GM12872 (cell line): ENCODE measurements around the gene TTC16.

ENCODE experiments used
- TF ChIP-seq, protein P1 (sequence below): IDR thresholded peaks from 3 replicates; pipeline ENCODE4 v1.5.1; 2011; ENCODE audit warnings: low read depth, mild to moderate bottlenecking, low read length, moderate library complexity; ENCODE audit not compliant: insufficient read depth

Gene TTC16, protein sequence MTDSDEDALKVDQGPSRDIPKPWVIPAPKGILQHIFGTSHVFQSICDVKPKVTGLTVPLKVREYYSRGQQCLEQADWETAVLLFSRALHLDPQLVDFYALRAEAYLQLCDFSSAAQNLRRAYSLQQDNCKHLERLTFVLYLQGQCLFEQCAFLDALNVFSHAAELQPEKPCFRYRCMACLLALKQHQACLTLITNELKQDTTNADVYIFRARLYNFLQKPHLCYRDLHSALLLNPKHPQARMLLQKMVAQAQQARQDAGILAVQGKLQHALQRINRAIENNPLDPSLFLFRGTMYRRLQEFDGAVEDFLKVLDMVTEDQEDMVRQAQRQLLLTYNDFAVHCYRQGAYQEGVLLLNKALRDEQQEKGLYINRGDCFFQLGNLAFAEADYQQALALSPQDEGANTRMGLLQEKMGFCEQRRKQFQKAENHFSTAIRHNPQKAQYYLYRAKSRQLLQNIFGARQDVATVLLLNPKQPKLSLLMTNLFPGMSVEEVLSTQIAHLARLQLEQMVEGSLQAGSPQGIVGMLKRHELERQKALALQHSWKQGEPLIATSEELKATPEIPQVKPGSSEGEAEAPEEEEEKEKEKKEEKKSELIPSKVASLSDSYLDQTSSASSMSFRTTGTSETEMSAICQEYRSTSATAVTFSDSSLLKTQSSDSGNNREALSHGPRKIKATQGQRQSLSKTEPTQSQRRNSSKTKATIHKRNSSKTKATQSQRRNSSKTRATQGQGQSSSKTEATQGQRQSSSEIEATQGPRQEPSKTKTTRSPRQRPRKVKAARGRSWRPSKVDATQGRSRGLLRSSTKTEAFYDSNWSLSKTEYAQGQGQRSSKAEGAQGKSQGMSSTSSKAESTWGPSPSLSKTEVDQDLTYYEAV

GRCh38 chr9:127715470-127716337, at the start of gene TTC16, which contains the start of gene PTRH1:
Gene TTC16, plus strand, starts transcription at chr9:127716079. Its CDS starts 67 bp downstream, at chr9:127716146.
Gene PTRH1, minus strand, starts transcription at chr9:127715663. Its CDS starts 24 bp downstream, at chr9:127715639.
- TF ChIP-seq, protein P1, sequence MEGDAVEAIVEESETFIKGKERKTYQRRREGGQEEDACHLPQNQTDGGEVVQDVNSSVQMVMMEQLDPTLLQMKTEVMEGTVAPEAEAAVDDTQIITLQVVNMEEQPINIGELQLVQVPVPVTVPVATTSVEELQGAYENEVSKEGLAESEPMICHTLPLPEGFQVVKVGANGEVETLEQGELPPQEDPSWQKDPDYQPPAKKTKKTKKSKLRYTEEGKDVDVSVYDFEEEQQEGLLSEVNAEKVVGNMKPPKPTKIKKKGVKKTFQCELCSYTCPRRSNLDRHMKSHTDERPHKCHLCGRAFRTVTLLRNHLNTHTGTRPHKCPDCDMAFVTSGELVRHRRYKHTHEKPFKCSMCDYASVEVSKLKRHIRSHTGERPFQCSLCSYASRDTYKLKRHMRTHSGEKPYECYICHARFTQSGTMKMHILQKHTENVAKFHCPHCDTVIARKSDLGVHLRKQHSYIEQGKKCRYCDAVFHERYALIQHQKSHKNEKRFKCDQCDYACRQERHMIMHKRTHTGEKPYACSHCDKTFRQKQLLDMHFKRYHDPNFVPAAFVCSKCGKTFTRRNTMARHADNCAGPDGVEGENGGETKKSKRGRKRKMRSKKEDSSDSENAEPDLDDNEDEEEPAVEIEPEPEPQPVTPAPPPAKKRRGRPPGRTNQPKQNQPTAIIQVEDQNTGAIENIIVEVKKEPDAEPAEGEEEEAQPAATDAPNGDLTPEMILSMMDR: no peak

DNA sequence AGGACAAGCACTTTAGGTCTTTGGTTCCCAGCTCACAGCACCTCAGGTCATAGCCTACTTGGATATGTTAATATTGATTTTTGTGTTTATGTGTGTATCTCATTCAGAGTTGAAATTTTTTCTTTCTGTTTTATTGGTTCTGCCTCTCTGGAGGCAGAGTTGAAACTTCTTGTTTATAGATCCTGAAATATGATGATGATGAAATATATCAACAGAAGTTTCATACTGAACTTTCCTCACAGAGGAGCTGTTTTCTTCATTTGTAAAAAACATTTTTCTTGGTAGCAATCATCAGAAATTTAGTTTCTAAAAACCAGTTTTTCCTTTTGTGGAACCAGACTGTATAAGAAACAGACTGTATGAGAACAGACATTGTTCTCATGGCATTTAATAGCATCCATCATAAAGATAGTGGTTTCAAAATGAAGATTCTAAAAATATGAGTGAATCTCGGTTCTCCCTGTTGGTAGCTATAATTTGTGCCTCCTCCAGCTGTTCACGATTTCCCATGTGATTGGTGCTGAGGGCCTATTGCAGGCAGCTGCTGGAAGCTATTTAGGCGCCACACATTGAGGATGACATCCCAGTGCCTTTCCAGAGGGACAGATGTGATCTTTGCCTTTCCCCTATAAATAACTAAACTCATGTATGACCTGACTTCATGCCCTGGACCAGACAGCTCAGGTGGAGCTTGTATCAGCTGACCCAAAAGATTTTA, 48.6 kb upstream of the TTC16 start:
- TF ChIP-seq, protein P1: no peak

GRCh38 chr9:127667906-127668305, 48.0 kb upstream of the TTC16 start:
- TF ChIP-seq, protein P1: no peak

DNA sequence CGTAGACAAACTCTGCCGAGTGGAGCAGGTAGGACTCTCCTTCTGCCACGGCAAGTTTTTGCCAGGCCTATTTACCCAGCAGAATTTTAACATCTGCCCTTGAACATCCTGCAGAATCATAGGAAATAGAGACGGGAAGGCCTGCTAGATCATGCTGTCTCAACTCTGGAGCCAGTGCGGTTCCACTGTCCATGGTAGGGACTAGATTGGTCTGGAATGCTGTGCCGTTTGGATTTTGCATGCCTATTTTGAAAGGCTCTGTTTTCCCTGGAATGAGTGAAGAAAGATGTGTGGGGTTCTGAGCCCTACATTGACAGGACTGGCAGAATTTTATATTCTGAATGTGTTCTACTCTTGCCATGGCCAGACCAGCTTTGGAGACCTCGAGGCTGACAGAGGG, 42.6 kb upstream of the TTC16 start:
- TF ChIP-seq, protein P1: no peak

DNA sequence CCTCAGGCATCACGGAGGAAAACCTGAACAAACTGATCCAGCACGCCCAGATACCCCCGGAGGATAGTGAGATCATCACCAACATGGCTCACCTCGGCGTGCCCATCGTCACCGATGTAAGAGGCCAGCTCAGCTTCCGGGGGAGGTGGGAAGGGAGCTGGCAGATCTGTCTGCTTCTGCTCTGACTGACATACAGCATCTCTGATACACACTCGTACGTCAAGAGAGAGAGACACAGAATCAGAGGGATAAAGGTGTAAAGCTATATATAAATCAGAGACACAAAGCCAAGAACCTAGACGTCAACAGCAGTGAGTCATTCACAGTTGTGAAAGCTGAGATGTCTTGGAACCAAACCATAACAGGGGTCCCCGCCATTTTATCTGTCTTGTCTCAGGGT, 39.2 kb upstream of the TTC16 start:
- TF ChIP-seq, protein P1: no peak

DNA sequence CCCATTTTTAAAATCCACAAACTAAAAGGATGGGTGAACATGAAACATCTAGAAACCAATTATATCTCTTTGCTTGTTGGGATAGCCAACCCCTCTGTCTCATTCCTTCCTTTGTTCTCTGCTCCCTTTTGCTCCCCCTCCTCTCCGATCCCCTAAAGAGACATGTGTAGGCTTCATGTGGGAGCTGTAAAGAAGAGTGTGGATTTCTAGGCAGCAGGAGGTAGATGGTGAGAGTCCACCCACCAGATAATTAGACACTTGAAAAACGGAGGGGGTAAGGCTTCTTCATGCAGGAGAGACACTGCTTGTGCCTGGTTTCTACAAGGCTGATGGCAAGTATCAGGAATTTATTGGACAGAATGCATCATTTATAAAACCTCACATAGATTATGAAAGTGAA, 36.4 kb upstream of the TTC16 start:
- TF ChIP-seq, protein P1: no peak
